Measurements from ENCODE around the gene CBY2.
"Not testable (repeated sequence)": the region's sequence is repeated elsewhere in the genome, so short reads cannot be mapped to it uniquely, and the experiment has no call there.

Gene CBY2, protein sequence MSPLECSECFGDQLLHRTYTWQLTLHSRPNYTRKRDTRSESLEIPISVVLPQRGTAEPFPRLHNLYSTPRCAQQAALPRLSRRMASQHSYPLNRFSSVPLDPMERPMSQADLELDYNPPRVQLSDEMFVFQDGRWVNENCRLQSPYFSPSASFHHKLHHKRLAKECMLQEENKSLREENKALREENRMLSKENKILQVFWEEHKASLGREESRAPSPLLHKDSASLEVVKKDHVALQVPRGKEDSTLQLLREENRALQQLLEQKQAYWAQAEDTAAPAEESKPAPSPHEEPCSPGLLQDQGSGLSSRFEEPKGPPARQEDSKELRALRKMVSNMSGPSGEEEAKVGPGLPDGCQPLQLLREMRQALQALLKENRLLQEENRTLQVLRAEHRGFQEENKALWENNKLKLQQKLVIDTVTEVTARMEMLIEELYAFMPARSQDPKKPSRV

DNA sequence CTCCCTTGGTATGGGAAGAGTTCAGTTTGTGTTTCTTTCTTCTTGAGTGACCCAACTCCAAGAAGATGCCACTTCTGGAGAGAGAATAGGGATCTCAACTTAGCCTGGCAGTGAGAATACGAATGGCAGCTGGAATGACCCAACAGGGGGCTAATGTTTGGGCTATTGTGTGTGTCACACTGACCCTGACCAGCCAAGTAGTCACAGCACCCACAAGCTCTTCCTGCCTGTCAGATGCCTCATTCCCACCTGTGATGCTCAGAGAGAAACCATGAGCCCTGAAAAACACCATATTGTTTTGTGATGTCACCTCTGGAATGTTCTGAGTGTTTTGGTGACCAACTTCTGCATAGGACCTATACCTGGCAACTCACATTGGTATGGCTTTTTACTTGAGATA lies at the start of gene CBY2:
Gene CBY2 (plus strand): TSS at position 233 of the 400 bp plus-strand sequence. CDS start 71 bp downstream, at position 304.
- no peak for DNase-seq (ENCODE audit: low read depth)

DNA sequence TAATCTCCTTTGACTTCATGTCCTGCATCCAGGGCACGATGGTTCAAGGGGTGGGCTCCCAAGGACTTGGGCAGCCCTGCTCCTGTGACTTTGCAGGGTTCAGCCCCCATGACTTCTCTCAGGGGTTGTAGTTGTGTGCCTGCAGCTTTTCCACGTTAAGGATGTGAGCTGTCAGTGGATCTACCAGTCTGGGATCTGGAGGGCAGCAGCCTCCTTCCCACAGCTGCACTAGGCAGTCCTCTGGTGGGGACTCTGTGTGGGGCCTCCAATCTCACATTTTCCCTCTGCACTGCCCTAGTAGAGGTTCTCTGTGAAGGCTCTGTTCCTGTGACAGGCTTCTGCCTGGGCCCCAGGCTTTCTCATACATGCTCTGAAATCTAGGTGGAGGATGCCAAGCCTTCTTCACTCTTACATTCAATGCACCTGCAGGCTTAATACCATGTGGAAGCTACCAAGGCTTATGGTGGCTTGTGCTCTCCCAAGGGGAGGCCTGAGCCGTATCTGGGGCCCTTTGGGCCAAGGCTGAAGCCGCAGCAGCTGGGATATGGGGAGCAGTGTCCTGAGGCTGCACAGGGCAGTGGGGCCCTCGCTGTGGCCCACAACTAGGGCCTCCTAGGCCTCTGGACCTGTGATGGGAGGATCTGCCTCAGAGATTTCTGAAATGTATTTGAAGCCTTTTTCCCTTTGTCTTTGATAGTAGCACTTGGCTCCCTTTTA lies 47.3 kb upstream of the CBY2 start:
- DNase-seq (ENCODE audit: low read depth) = no peak

DNA sequence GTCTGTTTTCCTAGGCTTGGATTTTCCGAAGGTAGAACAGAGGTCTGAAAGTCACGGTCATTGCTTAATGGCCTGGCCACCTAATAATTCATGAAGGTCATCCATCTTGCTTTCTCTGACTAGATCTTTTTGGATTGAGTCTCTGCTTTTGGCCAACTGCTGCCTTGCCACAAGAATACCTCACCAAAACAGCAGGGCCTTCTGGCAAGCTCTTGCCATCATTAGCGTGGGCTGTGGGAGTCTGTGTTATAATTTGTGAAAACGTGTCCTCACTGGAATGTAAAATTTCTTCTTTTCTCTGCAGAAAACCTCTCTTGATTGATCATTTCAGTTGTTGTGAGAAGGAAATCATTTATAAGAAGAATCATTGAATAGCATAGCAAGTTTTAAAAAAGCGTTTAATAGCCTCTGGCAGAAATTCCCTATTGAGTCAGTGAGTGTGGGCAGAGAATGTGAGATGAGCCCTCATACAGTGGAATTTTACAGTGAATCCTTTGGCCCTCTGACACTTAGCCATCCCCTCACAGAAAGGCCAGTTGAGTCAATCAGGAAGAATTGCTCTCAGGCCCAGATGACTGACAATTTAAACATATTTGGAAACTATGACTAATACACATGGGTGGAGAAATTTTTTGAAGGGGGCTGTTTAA lies 43.4 kb upstream of the CBY2 start:
- peak; percentile 46 for DNase-seq (ENCODE audit: low read depth)

DNA sequence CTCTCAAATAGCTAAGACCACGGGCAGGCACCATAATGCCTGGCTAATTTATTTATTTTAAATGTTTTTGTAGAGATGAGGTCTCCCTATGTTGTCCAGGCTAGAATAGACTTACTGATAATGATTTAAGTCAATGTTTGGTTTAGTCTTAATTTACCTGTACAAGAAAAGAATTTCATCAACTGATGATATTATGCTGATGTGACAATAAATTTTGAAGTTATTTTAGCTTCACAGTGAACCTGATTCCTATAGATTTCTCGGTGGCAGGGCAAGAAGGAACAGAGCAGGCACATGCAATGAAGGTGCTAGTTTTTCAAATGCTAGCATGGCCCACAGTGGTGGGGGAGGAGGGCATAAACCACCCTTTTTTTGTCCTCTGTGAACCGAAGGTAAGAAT lies 42.6 kb upstream of the CBY2 start:
- no peak for DNase-seq (ENCODE audit: low read depth)

DNA sequence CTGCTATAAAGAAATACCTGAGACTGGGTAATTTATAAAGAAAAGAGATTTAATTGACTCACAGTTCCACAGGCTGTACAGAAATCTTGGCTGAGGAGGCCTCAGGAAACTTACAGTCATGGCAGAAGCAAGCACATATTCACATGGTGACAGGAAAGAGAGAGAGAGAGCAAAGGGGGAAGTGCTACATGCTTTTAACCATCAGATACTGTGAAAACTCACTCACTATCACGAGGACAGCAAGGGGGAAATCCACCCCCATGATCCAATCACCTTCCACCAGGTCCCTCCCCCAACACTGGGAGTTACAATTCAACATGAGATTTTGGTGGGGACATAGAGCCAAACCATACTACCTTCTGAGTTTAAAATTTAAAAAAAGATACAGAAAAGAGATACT lies 41.7 kb upstream of the CBY2 start:
- DNase-seq (ENCODE audit: low read depth) = not testable (repeated sequence)

DNA sequence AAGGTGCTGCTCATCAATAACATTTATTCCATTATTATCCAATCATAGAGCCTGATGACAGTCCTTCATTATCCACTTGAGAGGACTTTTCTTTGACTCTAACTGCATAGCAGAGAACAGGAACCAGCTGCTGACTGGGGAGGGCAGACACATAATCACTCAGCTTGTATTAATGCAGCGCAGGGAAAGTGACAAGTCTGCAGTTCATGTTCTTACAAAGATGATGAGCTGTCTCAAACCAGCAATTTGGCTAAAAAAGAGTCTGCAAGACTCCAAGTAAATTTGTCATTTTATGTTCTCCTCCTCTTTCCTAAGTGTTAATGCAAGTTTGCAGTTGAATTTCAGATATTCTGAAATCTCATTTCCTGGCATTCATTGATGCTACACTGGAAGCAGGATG lies 40.0 kb upstream of the CBY2 start:
- DNase-seq (ENCODE audit: low read depth) = no peak

DNA sequence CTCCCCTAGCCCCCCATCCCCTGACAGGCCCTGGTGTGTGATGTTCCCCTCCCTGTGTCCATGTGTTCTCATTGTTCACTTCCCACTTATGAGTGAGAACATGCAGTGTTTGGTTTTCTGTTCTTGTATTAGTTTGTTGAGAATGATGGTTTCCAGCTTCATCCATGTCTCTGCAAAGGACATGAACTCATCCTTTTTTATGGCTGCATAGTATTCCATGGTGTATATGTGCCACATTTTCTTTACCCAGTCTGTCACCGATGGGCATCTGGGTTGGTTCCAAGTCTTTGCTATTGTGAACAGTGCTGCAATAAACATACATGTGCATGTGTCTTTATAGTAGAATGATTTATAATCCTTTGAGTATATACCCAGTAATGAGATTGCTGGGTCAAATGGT lies 39.2 kb upstream of the CBY2 start:
- not testable (repeated sequence) for DNase-seq (ENCODE audit: low read depth)

DNA sequence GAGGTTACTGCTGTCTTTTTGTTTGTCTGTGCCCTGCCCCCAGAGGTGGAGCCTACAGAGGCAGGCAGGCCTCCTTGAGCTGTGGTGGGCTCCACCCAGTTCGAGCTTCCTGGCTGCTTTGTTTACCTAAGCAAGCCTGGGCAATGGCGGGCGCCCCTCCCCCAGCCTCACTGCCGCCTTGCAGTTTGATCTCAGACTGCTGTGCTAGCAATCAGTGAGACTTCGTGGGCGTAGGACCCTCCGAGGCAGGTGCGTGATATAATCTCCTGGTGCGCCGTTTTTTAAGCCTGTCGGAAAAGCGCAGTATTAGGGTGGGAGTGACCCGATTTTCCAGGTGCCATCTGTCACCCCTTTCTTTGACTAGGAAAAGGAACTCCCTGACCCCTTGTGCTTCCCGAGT lies 32.5 kb upstream of the CBY2 start:
- DNase-seq (ENCODE audit: low read depth) = not testable (repeated sequence)

DNA sequence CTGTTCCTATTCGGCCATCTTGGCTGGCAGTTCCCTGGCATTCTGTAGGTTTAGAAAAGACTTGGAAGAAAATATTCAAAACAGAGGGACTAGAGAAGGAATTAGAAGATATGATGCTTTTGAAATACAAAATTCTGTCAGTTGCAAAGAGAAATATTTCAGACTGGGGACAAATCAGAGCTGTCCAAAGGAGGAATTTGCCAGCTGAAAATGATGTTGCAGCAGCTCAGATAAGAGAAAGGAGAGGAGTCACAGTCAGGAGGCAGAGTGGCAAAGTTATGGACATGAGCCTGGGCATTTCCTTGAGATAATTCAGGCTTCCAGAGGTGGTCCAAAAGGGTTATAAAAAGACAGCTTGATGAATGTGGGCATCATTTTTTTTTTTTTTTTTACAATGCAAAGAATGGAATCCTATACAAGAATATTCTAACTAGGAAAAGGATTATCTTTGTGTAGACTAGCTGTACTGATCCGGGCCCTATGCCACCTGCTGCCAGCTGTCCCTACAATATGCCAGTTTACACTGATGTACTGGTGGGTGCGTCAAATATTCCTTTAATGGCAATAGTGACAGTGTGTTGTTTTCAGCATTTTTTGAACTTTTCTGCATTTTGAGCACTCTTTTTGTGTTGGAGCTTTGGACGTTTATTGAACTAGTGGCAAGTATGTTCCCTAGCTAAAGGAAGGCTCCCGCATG lies 31.8 kb upstream of the CBY2 start:
- DNase-seq (ENCODE audit: low read depth) = no peak

DNA sequence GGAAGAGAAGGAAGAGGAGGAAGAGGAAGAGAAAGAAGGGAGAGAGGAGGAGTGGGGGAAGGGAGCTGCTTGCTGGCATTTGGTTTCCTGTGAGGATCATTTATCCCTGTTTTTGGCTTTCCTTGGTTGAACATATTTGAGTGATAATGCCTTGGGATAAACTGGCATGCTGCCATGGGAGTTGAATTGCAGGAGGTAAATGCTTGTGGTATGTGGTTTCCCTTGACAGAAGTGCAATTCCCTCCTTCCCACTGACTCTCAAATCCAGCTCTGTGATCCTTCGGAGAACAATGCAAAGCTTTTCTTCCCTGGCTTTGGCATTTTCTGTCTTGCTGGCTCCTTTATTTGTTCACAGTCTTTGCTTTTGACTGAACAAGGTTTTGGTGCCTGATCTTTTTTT lies 27.2 kb upstream of the CBY2 start:
- DNase-seq (ENCODE audit: low read depth) = peak; percentile 37

DNA sequence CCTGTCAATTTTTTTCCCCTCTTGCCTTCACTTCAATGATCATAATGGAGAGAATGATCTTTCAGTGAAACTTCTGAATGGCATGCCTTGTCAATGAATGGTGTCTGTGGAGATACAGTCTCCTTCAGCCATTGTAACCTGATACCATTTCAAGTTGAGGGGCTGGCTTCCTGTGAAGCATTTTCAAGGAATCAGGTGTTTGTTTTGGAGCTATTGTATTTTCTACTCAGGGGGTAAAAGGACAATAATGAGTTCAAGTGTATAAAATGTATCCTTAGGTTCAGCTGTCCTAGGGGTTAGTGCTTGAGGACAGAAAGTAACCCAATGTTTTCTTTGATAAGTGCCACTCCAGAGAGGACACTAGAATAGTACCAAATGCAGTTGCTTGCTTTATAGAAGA lies 23.8 kb upstream of the CBY2 start:
- DNase-seq (ENCODE audit: low read depth) = no peak

DNA sequence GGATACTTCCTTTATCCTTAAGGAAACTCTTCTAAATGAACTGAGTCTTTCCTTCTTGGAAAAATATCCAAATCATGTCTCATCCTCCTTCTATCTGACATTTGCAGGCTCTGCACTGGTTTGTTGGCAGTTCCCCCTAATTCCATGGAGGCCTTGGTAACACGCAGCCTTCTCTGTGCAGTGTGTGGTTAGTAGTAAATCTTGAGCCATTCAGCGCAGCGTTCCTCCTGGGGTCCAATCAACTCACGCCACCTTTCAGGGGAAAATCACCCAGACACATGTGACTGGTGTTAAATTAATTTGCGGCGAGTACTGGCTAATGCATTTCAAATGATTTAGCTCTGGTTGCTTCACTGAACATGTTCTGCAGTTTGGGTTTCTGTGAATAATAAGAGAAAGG lies 21.0 kb upstream of the CBY2 start:
- no peak for DNase-seq (ENCODE audit: low read depth)

DNA sequence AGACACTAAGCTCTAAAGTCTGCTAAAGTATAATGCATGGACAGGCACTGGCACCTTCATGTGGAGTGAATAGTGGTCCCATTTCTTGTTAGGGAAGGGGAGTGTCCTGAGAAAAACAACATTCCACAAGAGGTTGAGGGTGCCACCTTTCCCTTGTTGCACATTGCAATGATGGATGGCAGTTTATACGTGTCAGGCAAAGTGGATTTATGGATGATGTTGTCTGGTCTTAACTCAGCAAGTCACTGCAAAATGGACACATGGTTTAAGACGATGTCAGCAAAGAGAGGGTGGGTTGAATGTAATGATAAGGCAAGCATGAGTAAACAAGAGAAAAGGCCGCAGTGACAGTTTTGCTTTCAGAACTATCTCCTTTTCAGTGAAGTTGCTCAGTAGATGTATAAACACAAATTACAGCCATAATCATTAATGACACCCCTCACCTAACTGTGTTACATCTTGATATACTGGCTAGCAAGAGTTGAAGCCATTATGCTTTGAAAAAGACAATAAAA lies 19.6 kb upstream of the CBY2 start:
- DNase-seq (ENCODE audit: low read depth) = no peak

DNA sequence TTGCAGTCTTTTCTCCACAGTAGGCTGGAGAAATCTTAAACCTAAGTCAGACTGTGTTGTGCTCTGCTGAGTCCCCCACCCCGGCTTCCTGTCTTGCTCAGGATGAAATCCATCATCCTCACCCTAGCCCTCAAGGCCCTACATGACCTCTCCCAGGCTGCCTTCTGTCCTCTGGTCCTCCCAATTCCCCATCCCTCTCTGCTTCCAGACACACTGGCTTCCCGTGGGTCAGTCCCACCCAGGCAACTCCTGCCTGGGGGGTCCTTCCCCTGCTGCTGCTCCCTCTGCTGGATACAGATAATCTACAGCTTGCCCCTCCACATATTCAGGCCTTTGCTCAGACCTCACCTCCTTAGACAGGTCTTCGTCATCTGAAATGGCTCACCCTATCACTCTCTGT lies 18.4 kb upstream of the CBY2 start:
- no peak for DNase-seq (ENCODE audit: low read depth)

DNA sequence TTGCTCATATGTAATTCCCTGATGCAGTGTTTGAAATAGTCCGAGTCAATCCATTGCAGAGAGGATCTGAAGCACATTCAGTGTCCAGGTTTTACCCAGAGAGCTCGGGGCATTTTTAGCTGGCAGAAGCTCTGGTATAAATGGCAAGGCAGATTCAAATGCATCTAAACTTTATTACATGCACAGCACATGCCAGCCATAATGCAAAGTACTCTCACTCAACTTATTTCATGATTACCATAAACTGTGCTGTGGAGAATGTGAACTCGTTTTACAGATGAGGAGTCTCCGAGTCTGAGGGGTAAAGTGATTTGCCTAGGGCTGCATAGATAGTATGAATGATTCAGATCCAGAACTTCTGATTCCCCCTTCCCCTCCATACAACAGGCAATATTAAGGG lies 13.5 kb upstream of the CBY2 start:
- no peak for DNase-seq (ENCODE audit: low read depth)

DNA sequence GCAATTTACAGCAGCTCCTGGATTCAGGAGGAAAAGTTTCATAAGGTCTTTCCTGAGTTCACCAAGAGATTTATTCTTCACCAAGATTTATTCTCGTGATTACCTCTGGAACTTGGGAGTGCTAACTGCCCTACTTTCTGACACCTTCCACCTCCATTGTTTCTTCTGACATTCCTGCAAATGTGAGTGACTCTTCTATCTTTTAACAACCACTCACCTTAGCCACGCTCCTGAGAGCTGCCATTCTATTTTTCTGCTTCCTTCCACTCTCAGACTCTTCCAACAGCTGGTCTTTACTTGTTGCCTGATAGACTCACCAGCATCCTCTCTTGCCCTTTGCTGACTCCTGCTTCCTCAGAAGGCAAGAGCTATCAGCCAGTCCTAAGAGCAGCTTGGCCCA lies 11.5 kb upstream of the CBY2 start:
- no peak for DNase-seq (ENCODE audit: low read depth)

DNA sequence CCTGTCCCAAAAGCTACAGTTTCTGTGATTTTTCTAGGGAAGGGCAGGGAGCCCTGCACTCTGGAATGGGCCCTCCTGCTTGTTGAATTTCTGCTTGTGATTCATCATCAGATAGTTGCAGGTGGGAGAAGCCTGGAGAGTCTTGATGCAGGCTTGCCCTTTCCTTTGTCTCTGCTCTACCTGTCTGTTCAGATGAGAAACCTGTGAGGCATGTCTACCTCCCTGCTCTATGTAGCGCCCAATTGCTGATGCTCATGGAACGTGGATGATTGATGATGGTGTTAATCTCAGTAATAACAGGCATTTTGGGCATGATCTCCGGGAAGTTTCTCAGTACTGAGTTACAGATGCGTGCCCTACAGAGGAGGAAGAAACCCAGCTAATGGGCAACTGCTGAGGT lies 10.9 kb upstream of the CBY2 start:
- DNase-seq (ENCODE audit: low read depth) = no peak

DNA sequence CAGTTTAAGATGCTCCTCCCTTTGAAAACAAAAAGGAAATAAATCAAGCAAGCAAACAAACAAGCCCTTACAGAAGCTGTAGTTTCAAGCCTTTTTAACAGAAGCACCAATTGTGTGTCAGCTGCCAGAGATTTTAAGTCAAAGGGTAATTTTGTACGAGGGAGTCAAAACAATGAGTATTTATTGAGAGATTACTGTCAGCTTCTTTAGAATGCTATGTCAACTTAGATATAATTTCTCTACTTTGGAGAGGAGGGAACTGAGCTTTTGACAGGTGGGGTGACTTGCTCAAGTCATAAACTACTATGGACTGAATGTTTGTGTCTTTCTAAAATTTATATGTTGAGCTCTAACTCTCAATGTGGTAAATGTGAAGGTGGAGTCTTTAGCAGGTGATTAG lies 10.5 kb upstream of the CBY2 start:
- DNase-seq (ENCODE audit: low read depth) = no peak

DNA sequence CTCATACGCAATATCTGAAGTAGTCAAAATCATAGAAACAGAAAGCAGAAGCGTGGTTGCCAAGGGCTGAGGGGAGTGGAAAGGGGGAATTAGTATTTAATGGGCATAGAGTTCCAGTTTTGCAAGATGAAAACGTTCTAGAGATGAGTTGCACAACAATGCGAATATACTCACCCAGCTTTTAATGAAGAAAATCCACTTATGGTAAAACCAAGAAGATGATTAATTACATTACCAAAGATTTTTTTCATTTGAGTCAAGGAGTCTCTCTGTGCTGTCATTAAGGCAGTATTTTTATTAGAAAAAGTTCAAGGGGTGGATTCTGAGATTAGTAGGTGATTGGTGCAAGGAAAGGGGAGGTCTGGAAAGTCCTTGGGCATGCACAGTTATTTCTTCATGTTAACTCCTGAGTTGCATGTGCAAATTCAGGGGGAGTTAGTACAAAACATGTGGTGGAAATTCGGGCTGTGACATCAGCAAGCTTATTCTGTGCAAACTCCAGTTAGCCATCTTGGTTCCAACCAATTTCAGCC lies 6.9 kb upstream of the CBY2 start:
- DNase-seq (ENCODE audit: low read depth) = no peak

DNA sequence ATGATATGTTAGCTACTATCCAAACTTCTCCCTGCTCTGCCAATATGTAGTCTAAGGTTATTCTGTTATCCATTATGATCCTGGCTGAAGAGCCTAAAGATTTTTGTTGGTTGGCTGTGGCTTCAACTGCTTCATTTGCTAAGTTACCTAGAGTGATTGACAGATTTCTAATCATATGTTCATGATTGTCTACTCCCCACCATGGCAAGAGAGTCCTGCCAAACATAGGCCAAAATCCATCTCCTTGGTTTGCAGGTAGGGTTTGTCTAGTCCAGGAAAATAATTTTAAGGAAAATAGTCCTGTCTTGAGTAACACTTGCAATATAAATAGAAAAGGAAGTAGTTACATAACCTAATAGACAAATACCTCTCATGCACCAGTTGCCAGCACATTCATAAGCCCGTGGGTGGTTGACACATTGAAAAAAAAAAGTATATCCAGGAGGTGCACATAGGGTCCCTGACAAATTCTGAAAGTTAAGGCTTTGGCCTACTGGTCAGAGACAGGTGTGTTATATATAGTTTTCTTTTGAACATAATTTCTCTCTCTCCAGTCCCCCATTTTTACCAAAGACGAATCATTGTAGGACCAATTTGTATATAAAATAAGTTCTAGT lies 5.4 kb upstream of the CBY2 start:
- no peak for DNase-seq (ENCODE audit: low read depth)
